ENCODE measurements around the gene PLEKHO2.

Gene PLEKHO2

DNA sequence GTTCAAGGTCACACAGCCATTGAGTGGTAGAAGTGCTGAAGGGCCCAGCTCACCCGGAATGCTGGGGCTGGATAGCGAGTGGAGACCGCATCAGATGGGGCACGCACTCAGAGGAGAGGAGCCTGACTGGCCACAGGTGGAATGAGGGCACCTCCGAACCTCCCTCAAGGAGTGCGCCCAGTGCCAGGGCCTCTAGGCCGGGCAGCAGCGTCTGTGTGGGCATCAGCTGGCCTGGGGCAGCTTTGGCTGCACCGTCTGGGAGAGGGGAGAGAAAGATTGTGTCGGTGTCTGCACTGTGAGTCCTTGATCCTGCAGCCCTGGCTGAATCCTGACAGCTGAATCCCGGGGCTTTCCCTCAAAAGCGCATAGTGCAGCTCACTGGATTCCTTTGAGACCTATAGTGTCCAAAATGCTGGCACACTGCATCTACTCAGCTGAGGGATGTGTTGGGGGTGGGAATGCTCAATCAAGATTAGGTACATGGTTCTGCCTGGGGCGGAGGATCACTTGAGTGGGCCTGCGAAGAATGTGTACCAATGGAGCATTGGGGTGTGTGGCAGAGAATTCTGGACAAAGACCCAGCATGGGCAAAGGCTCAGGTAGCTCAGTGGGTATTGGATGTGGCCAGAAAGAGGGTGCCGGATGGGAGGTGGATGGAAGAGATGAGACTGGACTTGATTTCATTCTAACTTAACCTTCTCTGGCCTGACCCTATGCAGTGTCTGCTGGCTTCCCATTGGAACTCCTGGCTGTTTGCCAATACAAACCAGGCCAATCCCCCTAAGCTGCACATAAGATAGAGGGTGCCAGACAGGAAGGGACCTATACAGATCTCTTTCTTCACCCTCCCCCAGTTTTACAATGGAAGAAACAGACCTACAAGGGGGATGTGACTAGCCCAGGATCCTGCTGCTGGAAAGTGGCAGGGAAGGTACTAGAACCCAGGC is 70.9 kb downstream of the PLEKHO2 start:
- DNase-seq (ENCODE audit: low read depth): no peak

DNA sequence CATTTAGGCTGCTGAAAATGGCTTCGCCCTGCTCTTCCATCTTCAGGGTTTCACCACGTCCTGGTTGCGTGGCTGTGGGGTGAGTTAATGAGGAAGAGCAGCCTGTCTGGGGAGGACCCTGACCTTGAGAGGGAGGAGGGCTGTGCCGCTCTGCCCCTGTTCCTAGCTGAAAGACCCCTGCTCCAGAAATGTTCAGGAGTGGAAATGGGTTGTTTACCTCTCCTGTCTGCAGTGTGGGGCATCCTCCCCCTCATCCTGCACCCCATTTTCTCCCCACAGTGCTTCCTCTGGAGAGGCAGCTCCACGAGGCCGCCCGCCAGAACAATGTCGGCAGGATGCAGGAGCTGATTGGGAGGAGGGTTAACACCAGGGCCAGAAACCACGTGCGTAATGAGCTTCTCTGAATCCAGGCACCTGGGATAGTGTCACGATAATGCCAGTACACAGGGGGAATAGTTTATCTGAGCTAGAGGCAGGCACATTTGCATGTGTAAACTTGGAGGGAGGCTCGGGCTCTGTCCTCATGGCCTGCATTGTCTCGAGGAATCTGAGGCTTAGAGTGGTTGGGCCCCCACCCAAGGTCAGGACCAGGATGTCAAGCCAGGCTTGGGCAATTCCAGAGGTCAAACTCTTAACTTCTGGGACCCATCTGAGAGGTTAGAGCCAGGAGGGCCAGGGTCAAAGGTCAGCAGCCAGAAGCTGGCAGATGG is 74.0 kb downstream of the PLEKHO2 start:
- DNase-seq (ENCODE audit: low read depth): no peak

DNA sequence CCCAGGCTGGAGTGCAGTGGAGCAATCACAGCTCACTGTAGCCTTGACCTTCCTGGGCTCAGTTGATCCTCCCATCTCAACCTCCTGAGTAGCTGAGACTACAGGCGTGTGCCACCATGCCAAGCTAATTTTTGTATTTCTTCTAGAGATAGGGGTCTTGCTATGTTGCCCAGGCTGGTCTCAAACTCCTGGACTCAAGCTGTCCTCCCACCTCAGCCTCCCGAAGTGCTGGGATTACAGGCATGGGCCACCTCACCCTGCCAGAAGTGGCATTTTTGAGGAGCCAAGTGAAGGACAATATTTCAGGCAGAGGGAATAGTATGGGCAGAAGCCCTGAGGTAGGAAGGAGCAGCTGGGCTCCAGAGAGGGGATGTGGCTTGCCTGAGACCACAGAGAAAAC is 74.7 kb downstream of the PLEKHO2 start:
- DNase-seq (ENCODE audit: low read depth): no peak

DNA sequence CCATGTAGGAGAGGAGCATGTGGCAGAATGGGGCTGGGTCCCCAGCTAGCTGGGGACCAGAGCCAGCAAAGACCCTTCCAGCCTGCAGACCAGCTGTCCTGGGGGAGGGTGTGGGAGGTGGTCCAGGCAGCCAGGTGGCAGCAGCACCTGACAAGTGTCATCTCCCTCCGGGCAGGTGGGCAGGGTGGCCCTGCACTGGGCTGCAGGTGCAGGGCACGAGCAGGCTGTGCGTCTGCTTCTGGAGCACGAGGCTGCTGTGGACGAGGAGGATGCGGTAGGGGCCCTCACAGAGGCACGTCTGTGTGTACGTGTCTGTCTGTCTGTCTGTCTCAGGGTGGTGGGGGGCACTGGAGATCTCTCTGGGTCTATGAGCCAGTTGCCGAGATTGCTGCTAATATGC is 75.5 kb downstream of the PLEKHO2 start:
- DNase-seq (ENCODE audit: low read depth): no peak
